Measurements from ENCODE around the gene IL15RA.
"Not testable (repeated sequence)": the region's sequence is repeated elsewhere in the genome, so short reads cannot be mapped to it uniquely, and the experiment has no call there.

IL15RA gene

GRCh38 chr10:5951721-5952407, 25.5 kb downstream of the IL15RA start:
- DNase-seq (ENCODE audit: low read depth in 1 of 2, low spot score in 1 of 2), result no peak

- DNase-seq (ENCODE audit: low read depth in 1 of 2, low spot score in 1 of 2), result no peak
Observed at GRCh38 chr10:5951167-5951711, 26.1 kb downstream of the IL15RA start.

- peak in 1 of 2 donors; percentile 4 for DNase-seq (ENCODE audit: low read depth in 1 of 2, low spot score in 1 of 2)
Observed at GRCh38 chr10:5949009-5949759, 28.2 kb downstream of the IL15RA start.

DNA sequence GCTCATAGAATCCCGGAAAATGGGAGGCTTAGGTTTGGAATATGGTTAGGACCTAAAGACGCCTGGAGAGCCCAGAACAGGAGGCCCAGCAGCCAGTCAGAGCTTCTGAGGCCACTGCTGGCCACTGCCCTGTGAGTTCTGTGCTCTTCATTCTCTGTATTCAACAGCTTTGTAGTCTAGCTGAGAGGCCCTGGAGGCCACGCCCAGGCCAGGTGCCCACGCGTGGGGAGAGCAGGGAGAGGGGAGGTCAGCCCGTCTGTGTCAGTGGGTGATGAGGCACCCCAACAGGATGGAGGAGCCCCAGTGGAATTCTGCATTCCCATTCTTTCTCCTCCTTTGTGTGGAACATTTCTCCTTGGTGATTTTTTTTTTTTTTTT, 29.1 kb downstream of the IL15RA start:
- DNase-seq (ENCODE audit: low read depth in 1 of 2, low spot score in 1 of 2), result no peak

DNA sequence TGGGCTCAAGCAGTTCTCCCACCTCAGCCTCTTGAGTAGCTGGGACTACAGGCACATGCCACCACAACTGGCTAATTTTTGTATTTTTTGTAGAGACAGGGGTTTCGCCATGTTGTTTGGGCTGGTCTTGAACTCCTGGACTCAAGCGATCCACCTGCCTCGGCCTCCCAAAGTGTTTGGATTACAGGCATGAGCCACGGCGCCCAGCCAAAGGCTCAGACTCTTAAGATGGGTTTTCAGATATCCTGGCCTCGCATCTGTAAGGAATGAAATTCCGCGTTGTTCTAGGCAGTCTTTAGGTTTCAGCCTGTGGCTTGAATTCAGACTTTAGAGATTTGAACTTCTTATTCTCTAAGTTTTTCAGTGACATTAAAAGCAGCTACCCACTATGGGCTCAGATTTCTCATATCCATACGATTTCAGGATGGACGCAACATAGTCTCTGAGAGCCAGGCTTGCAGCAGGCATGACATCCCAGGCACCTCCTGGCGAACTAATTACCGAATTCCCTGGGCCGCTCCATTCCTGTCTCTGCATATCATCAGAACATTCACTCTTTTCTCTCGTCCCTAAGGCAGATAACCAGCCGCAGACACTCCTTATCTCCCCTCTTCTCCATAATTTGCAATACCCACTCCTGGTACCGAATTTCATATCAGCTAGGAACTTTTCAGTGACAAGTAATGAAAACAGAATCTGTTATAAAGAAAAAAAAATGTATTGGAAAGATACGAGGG, 29.7 kb downstream of the IL15RA start:
- DNase-seq (ENCODE audit: low read depth in 1 of 2, low spot score in 1 of 2), result no peak

GRCh38 chr10:5946786-5947185, 30.6 kb downstream of the IL15RA start:
- DNase-seq (ENCODE audit: low read depth in 1 of 2, low spot score in 1 of 2), result no peak

GRCh38 chr10:5946419-5946775, 30.9 kb downstream of the IL15RA start:
- not testable (repeated sequence) for DNase-seq (ENCODE audit: low read depth in 1 of 2, low spot score in 1 of 2)

DNA sequence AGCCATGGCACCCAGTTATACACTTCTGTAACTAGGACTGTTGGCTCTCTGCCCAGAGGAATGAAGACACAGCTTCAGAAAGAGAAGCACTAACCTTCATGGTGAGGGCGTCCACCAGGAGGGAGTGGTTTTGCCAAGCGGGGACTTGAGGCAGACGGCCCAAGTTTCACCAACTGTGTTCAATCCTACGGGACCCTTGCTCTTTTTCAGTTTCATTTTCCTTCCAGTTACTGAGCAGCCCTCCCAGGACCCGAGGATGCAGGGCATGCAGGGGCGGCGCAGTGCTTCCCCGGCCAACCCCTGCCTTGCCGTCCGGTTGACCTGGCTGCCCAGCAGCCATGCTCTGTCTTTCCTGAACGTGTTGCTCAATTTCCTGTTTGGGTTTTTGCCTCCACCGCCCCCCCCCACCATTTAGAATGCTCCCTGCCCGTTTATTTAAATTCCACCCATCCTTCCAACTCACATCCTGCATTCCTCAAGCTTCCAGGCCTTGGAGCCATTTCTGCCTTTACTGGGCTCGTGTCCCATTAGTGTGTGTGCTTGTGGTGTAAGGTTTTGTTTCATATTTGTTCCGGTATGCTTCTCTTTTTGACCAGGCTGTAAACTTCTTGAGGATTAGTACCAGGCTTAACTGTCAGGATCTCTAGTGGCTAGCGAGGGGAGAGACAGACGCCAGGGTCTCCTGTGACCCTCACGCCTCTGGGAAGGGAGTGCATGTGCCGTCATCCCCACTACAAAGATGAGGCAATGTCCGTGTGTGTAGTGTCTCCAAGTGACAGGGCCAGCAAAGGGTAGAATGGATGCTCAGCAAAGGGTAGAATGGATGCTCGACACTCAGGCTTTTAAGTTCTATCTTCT, 31.6 kb downstream of the IL15RA start:
- DNase-seq (ENCODE audit: low read depth in 1 of 2, low spot score in 1 of 2), result no peak

- no peak for DNase-seq (ENCODE audit: low read depth in 1 of 2, low spot score in 1 of 2)
Observed at GRCh38 chr10:5945190-5945509, 32.2 kb downstream of the IL15RA start.

- no peak for DNase-seq (ENCODE audit: low read depth in 1 of 2, low spot score in 1 of 2)
Observed at GRCh38 chr10:5944389-5945189, 32.8 kb downstream of the IL15RA start.

GRCh38 chr10:5943536-5943935, 33.8 kb downstream of the IL15RA start:
- no peak for DNase-seq (ENCODE audit: low read depth in 1 of 2, low spot score in 1 of 2)

- DNase-seq (ENCODE audit: low read depth in 1 of 2, low spot score in 1 of 2), result no peak
Observed at GRCh38 chr10:5942474-5942873, 34.9 kb downstream of the IL15RA start.

DNA sequence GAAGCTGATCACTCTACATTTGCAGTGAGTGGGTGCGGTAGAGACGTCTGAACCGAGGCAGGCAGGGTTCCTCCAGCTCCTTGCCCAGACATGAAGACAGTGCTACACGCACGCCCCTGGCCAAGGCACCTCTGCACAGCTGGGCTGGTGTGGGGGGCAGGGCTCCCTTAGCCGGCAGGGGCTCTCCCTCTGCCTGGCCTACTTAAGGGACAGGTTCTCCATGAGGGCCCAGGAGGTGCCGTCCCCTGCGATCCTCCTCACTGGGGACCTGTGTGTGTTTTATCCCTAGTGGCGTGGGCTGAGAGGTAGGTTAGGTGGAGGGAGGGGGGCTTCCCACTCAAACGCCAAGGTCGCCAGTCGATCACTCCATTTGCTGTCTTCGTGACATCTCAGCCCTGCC, 35.3 kb downstream of the IL15RA start:
- DNase-seq (ENCODE audit: low read depth in 1 of 2, low spot score in 1 of 2), result no peak

DNA sequence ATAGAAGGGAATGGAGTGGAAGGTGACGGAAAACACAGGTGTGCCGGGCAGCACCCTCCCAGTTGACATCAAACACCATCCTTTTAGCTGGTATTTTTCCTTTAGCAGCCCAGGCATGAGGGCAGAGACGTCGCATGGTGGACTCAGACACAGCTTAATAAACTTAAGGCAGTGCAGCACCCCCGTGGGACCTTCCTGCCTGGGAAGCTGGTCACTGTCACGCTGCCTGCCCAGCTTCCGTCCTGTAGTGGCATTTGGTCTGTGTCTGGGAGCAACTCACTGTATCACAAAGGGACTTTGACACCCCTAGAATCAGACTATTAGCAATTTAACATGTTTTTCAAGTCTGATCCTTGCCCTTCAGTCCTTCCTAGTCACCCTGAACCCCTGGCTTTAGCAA, 35.8 kb downstream of the IL15RA start:
- no peak for DNase-seq (ENCODE audit: low read depth in 1 of 2, low spot score in 1 of 2)

GRCh38 chr10:5940807-5941218, 36.5 kb downstream of the IL15RA start:
- no peak for DNase-seq (ENCODE audit: low read depth in 1 of 2, low spot score in 1 of 2)

DNA sequence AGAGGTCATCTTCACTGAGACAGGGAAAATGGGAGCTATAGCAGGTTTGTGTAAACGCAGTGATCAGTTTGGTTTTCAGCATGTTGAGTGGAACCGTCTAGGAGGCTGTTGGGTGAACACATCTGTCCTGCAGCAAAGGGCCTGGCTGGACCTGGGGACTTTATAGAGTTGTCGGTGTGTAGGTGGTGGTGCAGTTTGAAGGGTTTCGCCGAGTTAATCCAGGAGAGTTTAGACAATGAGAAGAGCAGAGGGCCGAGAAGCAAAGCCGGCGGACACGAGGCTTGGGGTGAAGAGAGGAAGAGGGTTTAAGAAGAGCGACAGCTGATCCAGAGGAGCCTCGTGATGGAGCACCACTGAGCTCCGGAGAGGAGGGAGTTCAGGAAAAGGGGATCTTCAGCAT, 39.1 kb downstream of the IL15RA start:
- DNase-seq (ENCODE audit: low read depth in 1 of 2, low spot score in 1 of 2), result no peak

DNA sequence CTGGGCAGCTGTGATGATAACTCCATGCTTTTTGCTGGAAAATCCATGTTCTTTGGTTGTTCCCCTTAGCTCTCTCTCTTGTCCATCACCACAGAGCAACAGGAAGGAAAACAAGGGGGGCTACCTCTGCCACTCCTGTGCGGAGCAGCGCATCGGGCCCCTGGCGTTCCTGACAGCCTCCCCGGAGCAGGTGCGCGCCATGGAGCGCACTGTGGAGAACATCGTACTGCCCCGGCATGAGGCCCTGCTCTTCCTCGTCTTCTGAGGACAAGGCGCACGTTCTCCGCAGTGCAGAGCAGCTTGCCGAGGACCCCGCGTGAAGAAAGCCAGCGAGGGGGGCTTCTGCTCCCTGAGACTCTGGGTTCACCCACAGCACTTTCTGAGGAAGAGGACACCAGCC, 40.3 kb downstream of the IL15RA start:
- no peak for DNase-seq (ENCODE audit: low read depth in 1 of 2, low spot score in 1 of 2)

DNA sequence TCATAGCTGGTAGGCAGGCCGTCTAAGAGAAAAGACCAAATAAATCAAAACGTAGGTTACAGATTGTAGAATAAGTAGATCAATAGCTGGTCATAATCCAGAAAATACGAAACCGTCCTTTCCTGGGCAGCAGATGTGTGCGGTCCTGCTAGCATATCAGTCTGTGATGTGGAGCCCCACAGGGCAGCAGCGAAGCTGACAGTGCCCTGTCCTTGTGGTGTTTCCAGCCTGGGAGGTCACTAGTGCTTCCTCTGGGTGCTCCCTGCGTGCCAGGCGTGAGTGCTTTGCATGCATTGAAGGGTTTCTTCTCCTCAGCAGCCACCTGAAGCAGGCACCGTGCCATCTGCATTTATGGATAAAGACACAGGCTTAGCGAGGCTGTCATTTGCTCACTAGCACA, 41.7 kb downstream of the IL15RA start:
- no peak for DNase-seq (ENCODE audit: low read depth in 1 of 2, low spot score in 1 of 2)

- DNase-seq (ENCODE audit: low read depth in 1 of 2, low spot score in 1 of 2), result no peak
Observed at GRCh38 chr10:5933909-5934546, 43.3 kb downstream of the IL15RA start.

DNA sequence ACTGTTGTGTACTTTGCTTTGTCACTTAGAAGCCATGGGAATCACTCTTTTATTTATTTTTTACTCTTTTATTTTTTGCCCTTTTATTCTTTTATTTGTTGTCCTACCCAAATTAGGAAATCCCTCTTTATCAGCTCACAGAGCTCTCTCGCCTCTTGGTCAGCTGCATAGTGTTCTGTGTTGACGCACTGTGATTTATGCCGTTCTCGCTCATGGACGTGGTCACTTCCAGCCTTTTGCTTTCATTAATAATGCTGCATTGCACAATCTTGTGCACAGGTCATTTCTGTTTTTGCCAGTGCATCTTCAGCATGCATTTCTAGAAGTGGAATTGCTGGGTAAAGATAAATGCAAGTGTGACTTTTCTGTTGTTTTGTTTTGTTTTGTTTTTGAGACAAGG, 45.0 kb downstream of the IL15RA start:
- no peak for DNase-seq (ENCODE audit: low read depth in 1 of 2, low spot score in 1 of 2)

Data from activated CD4-positive, alpha-beta T cell treated with anti-CD3 and anti-CD28 coated beads, Interleukin-2, amount 50 U/mL, for 24 hours (primary cell).